ENCODE measurements around the gene RASA2.
"Not testable (repeated sequence)": the region's sequence is repeated elsewhere in the genome, so short reads cannot be mapped to it uniquely, and the experiment has no call there.

The RASA2 gene

DNA sequence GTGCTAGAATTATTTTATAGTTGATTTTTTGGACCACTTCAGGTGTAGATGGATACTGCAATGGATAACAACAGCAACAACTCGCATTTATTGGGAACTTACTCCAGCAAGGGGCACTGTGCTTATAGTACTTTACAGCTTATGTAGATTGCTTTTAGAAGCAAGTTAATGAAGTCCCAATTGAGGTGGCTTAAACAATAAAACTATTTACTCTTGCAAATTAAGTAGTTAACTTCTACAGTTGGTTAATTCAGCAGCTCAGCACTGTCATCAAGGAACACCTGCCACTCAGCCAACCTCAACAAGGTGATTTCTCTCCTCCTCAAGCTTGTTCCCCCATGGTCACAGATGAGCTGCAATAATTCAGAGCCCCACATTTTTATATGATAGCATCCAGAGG is 124.1 kb downstream of the RASA2 start:
- TF ChIP-seq, protein P1, sequence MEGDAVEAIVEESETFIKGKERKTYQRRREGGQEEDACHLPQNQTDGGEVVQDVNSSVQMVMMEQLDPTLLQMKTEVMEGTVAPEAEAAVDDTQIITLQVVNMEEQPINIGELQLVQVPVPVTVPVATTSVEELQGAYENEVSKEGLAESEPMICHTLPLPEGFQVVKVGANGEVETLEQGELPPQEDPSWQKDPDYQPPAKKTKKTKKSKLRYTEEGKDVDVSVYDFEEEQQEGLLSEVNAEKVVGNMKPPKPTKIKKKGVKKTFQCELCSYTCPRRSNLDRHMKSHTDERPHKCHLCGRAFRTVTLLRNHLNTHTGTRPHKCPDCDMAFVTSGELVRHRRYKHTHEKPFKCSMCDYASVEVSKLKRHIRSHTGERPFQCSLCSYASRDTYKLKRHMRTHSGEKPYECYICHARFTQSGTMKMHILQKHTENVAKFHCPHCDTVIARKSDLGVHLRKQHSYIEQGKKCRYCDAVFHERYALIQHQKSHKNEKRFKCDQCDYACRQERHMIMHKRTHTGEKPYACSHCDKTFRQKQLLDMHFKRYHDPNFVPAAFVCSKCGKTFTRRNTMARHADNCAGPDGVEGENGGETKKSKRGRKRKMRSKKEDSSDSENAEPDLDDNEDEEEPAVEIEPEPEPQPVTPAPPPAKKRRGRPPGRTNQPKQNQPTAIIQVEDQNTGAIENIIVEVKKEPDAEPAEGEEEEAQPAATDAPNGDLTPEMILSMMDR (IDR thresholded peaks at IDR 0.05) = no peak
- no peak for TF ChIP-seq ZFX (IDR thresholded peaks at IDR 0.05; ENCODE audit: borderline replicate concordance)
- no peak overlapping the region for H3K27ac ChIP-seq

DNA sequence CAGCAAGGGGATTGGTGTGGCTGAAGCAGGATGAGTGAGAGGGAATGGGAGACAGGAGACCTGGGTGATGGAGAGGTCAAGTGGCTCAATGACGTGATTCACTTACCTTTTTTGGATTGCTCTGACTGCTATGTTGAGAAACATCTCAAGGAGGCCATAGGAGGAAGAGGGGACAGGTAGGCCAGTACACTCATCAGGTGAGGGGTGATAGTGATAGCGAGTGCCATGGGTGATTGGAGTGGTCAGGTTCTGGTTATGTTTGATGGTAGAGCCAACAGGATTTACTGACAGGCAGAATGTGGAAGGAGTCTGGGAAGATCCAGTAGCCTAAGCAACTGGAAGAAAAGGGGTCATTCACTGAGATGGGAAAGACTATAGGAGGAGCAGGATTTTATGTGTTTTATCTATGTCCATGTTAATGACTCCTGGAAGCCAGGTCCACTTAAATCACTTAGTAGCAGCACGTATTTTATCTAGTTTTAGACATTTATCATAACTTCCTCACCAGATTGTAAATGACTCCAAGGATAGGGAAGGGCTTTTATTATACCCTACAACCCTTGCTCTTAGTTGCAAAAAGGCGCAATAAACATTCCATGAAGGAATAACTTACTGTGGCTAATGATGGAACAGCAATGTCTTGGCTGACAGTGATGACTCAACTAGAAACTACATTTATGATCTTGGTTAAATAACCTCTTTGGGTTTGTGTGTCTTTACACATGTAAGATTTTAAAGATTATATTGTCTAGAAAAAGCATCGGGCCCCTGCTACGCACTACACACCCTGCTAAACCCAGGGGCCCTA is 131.5 kb downstream of the RASA2 start:
- H3K27ac ChIP-seq = no peak overlapping the region
- TF ChIP-seq, protein P1 (IDR thresholded peaks at IDR 0.05) = no peak
- TF ChIP-seq ZFX (IDR thresholded peaks at IDR 0.05; ENCODE audit: borderline replicate concordance) = no peak

DNA sequence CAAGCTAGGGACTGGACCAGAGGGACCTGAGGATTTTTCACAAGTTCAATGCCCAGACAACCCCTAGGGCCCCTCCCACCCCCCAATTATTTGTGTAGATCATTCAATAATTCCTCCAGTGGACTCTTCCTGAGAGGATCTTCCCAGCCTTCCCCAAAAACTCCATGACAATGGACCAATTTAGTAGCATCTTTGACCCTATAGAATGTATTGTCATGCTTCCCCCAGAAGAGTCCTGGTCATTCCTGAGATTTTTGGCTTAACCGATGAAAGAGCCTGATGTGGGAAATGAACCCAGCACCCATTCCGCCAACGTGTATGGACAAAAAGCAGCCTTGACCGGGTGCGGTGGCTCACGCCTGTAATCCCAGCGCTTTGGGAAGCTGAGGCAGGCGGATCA is 132.1 kb downstream of the RASA2 start:
- no peak overlapping the region for H3K27ac ChIP-seq
- no peak for TF ChIP-seq ZFX (IDR thresholded peaks at IDR 0.05; ENCODE audit: borderline replicate concordance)
- TF ChIP-seq, protein P1 (IDR thresholded peaks at IDR 0.05) = no peak

DNA sequence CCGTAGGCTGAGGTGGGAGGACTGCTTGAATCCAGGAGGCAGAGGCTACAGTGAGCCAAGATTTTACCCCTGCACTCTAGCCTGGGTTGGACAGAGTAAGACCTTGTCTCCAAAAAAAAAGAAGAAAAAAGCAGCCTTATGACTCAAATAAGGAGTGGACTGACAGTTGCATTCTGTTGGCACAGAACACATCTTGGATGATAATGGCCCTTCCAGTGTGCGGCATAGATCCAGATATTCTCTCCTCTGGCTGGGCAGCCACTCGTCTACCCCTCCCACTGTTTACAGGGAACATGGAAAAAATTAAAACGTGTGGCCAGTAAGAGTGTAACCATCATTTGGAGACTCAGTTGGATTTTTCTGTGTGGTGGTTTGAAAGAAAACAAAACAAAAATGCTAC is 132.6 kb downstream of the RASA2 start:
- no peak overlapping the region for H3K27ac ChIP-seq
- TF ChIP-seq, protein P1 (IDR thresholded peaks at IDR 0.05) = no peak
- TF ChIP-seq ZFX (IDR thresholded peaks at IDR 0.05; ENCODE audit: borderline replicate concordance) = no peak

DNA sequence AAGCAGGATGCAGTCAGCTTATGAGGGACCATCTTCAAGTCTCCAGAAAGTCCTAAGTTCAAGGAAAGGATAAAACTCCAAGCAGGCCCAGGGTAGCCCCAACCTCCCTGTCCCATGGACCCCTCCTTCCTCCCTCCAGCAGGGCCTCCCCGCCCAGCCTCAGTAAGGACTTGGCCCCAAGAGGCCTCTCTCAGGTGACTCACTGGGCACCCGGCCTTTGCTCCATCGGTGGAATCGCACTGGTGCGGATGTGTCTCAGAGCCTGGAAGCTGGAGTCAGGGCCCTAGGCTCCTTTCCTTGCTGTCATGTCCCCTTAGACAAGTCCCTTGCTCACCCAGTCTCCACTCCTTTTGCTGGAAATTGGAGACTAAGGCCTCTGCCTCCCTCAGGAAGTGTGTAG is 136.9 kb downstream of the RASA2 start:
- no peak overlapping the region for H3K27ac ChIP-seq
- TF ChIP-seq, protein P1 (IDR thresholded peaks at IDR 0.05) = no peak
- TF ChIP-seq ZFX (IDR thresholded peaks at IDR 0.05; ENCODE audit: borderline replicate concordance) = no peak

DNA sequence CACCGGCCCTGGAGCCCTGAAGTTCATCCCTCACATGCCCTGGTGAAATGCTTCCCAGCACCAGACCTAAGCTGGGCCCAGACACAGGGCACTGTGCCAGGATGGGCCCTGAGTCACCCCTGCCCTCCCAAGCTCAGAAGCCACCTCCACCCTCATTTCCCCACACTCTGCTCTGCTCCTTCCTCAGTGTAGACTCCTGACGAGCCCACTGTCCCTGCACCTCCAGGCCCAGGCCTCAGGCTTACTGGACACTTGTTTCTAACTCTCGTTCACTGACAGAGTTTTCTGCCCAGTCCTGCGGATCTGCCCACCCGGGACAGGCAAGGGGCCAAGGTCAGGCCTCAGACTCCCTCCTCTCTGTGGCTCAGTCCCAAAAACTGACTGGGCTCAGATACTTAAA is 138.7 kb downstream of the RASA2 start:
- H3K27ac ChIP-seq = no peak overlapping the region
- no peak for TF ChIP-seq ZFX (IDR thresholded peaks at IDR 0.05; ENCODE audit: borderline replicate concordance)
- TF ChIP-seq, protein P1 (IDR thresholded peaks at IDR 0.05) = no peak

DNA sequence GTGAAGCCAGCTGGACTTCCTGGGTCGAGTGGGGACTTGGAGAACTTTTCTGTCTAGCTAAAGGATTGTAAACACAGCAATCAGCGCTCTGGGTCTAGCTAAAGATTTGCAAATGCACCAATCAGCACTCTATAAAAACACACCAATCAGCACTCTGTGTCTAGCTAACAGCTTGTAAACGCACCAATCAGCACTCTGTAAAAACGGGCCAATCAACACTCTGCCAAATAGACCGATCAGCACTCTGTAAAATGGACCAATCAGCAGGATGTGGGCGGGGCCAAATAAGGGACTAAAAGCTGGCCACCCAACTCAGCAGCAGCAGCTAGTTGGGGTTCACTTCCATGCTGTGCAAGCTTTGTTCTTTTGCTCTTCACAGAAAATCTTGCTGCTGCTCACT is 141.5 kb downstream of the RASA2 start:
- H3K27ac ChIP-seq = not testable (repeated sequence)

DNA sequence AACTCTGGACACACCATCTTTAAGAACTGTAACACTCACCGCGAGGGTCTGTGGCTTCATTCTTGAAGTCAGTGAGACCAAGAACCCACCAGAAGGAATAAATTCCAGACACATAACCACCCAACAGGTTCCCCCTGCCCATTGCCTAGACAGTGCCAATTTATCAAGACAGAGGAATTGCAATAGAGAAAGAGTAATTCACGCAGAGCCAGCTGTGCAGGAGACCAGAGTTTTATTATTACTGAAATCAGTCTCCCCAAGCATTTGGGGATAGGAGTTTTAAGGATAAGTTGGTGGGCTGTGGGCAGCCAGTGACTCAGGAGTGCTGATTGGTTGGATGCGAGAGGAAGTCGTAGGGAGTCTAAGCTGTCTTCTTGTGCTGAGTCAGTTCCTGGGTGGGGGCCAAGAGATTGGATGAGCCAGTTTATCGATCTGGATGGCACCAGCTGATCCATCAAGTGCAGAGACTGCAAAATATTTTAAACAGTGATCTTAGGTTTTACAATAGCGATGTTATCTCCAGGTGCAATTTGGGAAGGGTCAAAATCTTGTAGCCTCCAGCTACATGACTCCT is 142.1 kb downstream of the RASA2 start:
- H3K27ac ChIP-seq = not testable (repeated sequence)

Data from 22Rv1 (cell line).